ENCODE data around the gene C12orf43. TPM values are rescaled to one million over a fixed set of nuclear protein-coding genes. Genes with fewer than 3 reads are reported as not detected.

C12orf43 gene
- total RNA-seq, 1 experiment from 2014 or later, result 14.8 TPM

GRCh38 chr12:121001060-121001459 lies 15.2 kb downstream of the C12orf43 start:
- DNase-seq, result no peak
- H3K27me3 ChIP-seq (ENCODE audit: insufficient read depth, low read depth), result no peaks in the 10 kb centered on the region
- H3K9me2 ChIP-seq (ENCODE audit: insufficient read depth), result no peaks in the 10 kb centered on the region
- H3K27ac ChIP-seq, result no peak overlapping the region
- no peak overlapping the region for H2AFZ ChIP-seq
- no peak overlapping the region for H3K4me3 ChIP-seq
- BruUV-seq (replicated peaks), result no TSS peak
- CTCF ChIA-PET, result no interaction called here
- H3K79me2 ChIP-seq (ENCODE audit: low read depth), result no peaks in the 10 kb centered on the region
- H3K4me2 ChIP-seq, result no peak overlapping the region
- POLR2A ChIA-PET (ENCODE audit: unreplicated experiment), result no interaction called here
- no peaks in the 10 kb centered on the region for H4K20me1 ChIP-seq (ENCODE audit: insufficient read depth)
- peaks cover 6% of the 10 kb centered on the region; the same call in 1 of the 2 replicates for H3F3A ChIP-seq (ENCODE audit: insufficient read depth, low read depth)
- no peak for TF ChIP-seq CTCF (conservative IDR thresholded peaks at IDR 0.05)
- no peak for TF ChIP-seq EZH2 (IDR thresholded peaks at IDR 0.05; ENCODE audit: low read depth)
- H3K9me3 ChIP-seq (ENCODE audit: insufficient read depth, low read depth), result no peaks in the 10 kb centered on the region
- no peaks in the 10 kb centered on the region for H3K36me3 ChIP-seq (ENCODE audit: low read depth)
- intact Hi-C loops (cut with micrococcal nuclease; ENCODE audit: unreplicated experiment), result loop anchor here (10.0 kb wide), 1 partner anchor 94 kb away; no protein-coding TSS in a partner anchor
- no peaks in the 10 kb centered on the region for H3K4me1 ChIP-seq (replicated peaks; ENCODE audit: insufficient read depth)

- Histone ChIP-seq H3K9me2 (ENCODE audit: insufficient read depth) (no peaks in the 10 kb centered on the region), H3K4me1 (replicated peaks; ENCODE audit: insufficient read depth) (no peaks in the 10 kb centered on the region), H3K79me2 (ENCODE audit: low read depth) (no peaks in the 10 kb centered on the region), H3K36me3 (ENCODE audit: low read depth) (no peaks in the 10 kb centered on the region), H3K27me3 (ENCODE audit: insufficient read depth, low read depth) (no peaks in the 10 kb centered on the region), H2AFZ (no peak overlapping the region), H4K20me1 (ENCODE audit: insufficient read depth) (no peaks in the 10 kb centered on the region), H3K4me3 (no peak overlapping the region), H3K27ac (no peak overlapping the region), H3F3A (ENCODE audit: insufficient read depth, low read depth) (peaks cover 5% of the 10 kb centered on the region; the same call in 1 of the 2 replicates), H3K9me3 (ENCODE audit: insufficient read depth, low read depth) (no peaks in the 10 kb centered on the region), H3K4me2 (no peak overlapping the region)
- ChIA-PET POLR2A (ENCODE audit: unreplicated experiment) (no interaction called here), CTCF (no interaction called here)
- intact Hi-C loops (cut with micrococcal nuclease; ENCODE audit: unreplicated experiment), result loop anchor here (10.0 kb wide), 1 partner anchor 94 kb away; no protein-coding TSS in a partner anchor
- BruUV-seq (replicated peaks), result no TSS peak
- no peak for TF ChIP-seq CTCF (conservative IDR thresholded peaks at IDR 0.05)
- TF ChIP-seq EZH2 (IDR thresholded peaks at IDR 0.05; ENCODE audit: low read depth), result no peak
- no peak for DNase-seq
Observed at GRCh38 chr12:121000530-121000929, 15.8 kb downstream of the C12orf43 start.

- intact Hi-C loops (cut with micrococcal nuclease; ENCODE audit: unreplicated experiment), result loop anchor here (10.0 kb wide), 1 partner anchor 95 kb away; no protein-coding TSS in a partner anchor
- Histone ChIP-seq H3K36me3 (ENCODE audit: low read depth) (no peaks in the 10 kb centered on the region), H4K20me1 (ENCODE audit: insufficient read depth) (no peaks in the 10 kb centered on the region), H3K9me2 (ENCODE audit: insufficient read depth) (no peaks in the 10 kb centered on the region), H3K9me3 (ENCODE audit: insufficient read depth, low read depth) (no peaks in the 10 kb centered on the region), H3F3A (ENCODE audit: insufficient read depth, low read depth) (peaks cover 3% of the 10 kb centered on the region; the same call in 1 of the 2 replicates), H3K79me2 (ENCODE audit: low read depth) (no peaks in the 10 kb centered on the region), H3K4me3 (no peak overlapping the region), H3K27ac (no peak overlapping the region), H3K4me2 (no peak overlapping the region), H3K4me1 (replicated peaks; ENCODE audit: insufficient read depth) (no peaks in the 10 kb centered on the region), H2AFZ (no peak overlapping the region), H3K27me3 (ENCODE audit: insufficient read depth, low read depth) (no peaks in the 10 kb centered on the region)
- POLR2A ChIA-PET (ENCODE audit: unreplicated experiment), result no interaction called here
- BruUV-seq (replicated peaks), result no TSS peak
- CTCF ChIA-PET, result no interaction called here
- DNase-seq, result no peak
- TF ChIP-seq CTCF (conservative IDR thresholded peaks at IDR 0.05), result no peak
- no peak for TF ChIP-seq EZH2 (IDR thresholded peaks at IDR 0.05; ENCODE audit: low read depth)
Observed at GRCh38 chr12:120999191-121000120, 16.8 kb downstream of the C12orf43 start.
